DOHH2 (cell line): ENCODE measurements around the gene ADARB1.

Source experiments
- EZH2phosphoT487 ChIP-seq: fragments of 200-600 bp; sonication (generic); IDR thresholded peaks from 2 replicates; pipeline ENCODE4 v1.6.1; 2017; ENCODE audit warnings: borderline replicate concordance, mild to moderate bottlenecking, antibody characterized with exemption, low read length, moderate library complexity, mixed read lengths
- TF ChIP-seq, protein P1 (sequence below): fragments of 200-600 bp; sonication (generic); IDR thresholded peaks from one replicate; pipeline ENCODE4 v1.5.1; 2014; ENCODE audit warnings: antibody characterized with exemption, mild to moderate bottlenecking, low read depth, low read length; ENCODE audit not compliant: poor library complexity, severe bottlenecking

DNA sequence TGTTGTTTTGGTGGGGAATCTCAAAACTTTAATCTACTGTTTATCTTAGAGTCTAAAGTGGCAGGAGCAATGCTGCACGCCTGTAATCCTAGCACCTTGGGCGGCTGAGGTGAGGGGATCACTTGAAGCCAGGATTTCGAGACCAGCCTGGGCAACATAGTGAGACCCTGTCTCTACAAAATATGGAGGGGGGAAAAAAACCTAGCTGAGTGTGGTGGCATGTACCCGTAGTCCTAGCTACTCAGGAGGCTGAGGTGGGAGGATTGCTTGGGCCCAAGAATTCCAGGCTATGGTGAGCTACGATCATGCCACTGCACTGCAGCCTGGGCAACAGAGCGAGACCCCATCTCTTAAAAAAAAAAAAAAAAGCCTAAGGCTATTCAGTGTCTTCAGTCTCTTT, 175.2 kb downstream of the ADARB1 start:
- TF ChIP-seq, protein P1, sequence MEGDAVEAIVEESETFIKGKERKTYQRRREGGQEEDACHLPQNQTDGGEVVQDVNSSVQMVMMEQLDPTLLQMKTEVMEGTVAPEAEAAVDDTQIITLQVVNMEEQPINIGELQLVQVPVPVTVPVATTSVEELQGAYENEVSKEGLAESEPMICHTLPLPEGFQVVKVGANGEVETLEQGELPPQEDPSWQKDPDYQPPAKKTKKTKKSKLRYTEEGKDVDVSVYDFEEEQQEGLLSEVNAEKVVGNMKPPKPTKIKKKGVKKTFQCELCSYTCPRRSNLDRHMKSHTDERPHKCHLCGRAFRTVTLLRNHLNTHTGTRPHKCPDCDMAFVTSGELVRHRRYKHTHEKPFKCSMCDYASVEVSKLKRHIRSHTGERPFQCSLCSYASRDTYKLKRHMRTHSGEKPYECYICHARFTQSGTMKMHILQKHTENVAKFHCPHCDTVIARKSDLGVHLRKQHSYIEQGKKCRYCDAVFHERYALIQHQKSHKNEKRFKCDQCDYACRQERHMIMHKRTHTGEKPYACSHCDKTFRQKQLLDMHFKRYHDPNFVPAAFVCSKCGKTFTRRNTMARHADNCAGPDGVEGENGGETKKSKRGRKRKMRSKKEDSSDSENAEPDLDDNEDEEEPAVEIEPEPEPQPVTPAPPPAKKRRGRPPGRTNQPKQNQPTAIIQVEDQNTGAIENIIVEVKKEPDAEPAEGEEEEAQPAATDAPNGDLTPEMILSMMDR: no peak
- TF ChIP-seq EZH2phosphoT487: no peak
